ENCODE data around the gene NAA40. TPM values are rescaled to one million over a fixed set of nuclear protein-coding genes. Genes with fewer than 3 reads are reported as not detected.
A peak's percentile ranks its signal among the peaks of the same experiment; 100 is the strongest.

The NAA40 gene
- total RNA-seq = 10 to 100 TPM; 12.1 to 16.9 (median 14.1) TPM

DNA sequence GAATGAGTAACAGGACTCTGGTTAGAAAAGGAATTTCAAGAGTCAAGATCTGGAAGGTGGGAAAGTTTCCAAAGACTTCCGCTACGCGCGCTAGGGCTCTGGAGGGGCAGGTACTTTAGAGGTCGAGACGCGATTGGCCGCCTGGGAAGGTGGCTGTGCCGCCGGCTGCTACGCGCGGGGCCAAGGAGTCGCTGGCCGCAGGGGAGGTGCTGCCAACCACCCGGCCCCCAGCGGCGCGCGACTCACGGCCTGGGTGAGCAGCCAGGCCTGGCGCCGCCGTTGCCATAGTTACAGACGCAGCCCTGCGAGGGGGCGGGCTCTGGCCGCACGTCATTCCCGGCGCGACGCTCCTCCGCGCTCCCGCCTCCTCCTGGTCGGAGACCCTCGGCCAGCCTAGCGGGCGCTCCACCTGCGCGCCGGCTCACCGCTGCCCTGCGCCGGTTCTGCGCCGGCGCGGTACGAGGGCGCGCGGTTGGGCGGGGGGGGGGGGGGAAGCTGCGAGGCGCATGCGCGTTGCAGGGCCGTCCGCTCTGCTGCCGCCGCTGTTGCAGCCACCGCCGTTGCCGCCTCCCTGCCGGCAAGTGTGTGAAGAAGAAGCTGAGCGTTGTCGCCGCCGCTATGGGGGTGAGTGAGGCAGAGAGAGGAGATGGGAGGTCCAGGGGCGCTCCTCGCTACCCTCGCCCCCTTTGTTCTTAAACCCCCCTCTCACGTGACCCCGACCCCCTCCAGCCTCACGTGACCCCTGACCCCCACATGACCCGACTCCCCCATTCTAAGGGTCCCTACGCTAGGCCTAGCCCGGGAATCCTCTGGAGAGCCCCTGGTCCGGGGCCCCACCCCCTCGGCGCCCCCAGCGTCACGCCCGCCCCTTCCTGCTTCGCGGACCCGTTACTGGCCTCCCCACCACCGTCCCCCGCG lies at the start of gene NAA40:
NAA40 (plus strand) TSS at position 524 of the 918 bp plus-strand sequence; CDS start at position 619, 95 bp downstream.
- peaks cover 20% of the 10 kb centered on the region for H3K4me1 Mint-ChIP-seq (ENCODE audit: low read depth)
- H3K27me3 Mint-ChIP-seq (ENCODE audit: low read depth) = no peaks in the 10 kb centered on the region
- DNase-seq (peak; percentile 90), ATAC-seq (peak; percentile 94)
- no peaks in the 10 kb centered on the region for H3K9me3 Mint-ChIP-seq
- peak within 1 kb of the TSS; percentile 92 for H3K4me3 Mint-ChIP-seq
- peaks cover 3% of the 10 kb centered on the region for H3K36me3 Mint-ChIP-seq (ENCODE audit: insufficient read depth)

DNA sequence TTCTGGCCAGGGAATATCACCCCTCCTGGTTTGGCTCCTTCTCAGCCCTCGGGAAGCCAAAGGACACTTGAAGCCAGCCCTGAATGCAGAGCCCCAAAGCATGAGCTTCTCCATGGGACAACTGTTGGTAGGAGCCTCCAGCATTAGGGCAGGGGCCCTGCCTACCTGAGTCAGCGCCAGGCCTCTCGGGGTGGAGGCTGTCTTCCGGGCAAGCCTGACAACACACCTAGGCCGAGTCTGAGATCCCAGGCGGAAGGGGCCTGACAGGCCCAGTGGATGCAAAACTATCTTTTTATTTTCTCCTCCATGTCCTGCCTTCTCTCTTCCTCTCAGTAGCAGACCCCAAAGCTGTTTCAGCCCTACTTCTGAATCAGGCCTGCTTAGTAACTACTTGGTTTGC lies 49.5 kb upstream of the NAA40 start:
- peaks cover 76% of the 10 kb centered on the region for H3K4me1 Mint-ChIP-seq (ENCODE audit: low read depth)
- H3K4me3 Mint-ChIP-seq = peak overlapping the region; percentile 87
- H3K9me3 Mint-ChIP-seq = no peaks in the 10 kb centered on the region
- peaks cover 3% of the 10 kb centered on the region for H3K36me3 Mint-ChIP-seq (ENCODE audit: insufficient read depth)
- H3K27me3 Mint-ChIP-seq (ENCODE audit: low read depth) = no peaks in the 10 kb centered on the region
- ATAC-seq (no peak), DNase-seq (no peak)

DNA sequence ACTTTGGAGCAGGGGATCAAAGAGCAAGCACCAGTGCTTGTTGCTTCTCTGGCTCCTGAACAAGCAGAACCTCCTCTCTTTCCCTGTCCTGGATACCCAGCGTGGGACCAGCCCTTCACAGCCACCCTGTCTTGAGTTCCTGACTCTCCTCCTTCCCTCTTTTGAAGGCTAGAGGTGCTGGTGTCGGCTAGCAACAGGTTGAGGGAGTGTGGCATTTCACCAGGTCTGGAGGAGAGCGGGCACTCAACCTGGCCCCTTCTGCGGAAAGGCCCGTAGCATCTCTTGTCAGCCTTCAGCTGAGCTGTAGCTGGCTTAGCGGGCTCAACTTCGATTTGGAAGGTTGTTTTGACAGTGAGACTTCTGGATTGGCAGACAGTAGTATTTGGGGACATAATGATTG lies 48.4 kb upstream of the NAA40 start:
- Mint-ChIP-seq H3K27me3 (ENCODE audit: low read depth) (no peaks in the 10 kb centered on the region), H3K4me1 (ENCODE audit: low read depth) (peaks cover 74% of the 10 kb centered on the region), H3K9me3 (no peaks in the 10 kb centered on the region), H3K4me3 (no peak overlapping the region), H3K36me3 (ENCODE audit: insufficient read depth) (peaks cover 5% of the 10 kb centered on the region)
- ATAC-seq (no peak), DNase-seq (no peak)

DNA sequence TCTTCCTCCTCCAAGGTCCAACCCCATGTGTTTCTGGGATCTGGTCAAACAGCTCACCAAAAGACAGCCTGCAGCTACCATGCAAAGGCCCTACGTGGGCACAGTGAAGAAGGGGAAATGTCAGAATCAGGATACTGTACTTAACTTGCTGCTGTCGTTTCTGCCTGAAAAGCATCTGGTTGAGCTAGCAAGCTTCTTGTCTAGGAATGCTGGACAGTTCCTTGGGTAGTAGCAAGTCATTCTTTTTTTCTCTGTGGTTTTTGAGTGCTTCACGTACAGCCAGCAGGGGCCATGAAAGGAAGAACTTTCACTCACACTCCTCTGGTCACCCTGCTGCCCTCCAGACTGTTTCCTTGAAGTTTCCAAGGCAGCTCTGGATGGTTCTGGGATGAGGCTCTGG lies 46.6 kb upstream of the NAA40 start:
- no peaks in the 10 kb centered on the region for H3K9me3 Mint-ChIP-seq
- ATAC-seq (no peak), DNase-seq (no peak)
- no peak overlapping the region for H3K4me3 Mint-ChIP-seq
- H3K36me3 Mint-ChIP-seq (ENCODE audit: insufficient read depth) = peaks cover 17% of the 10 kb centered on the region
- peaks cover 77% of the 10 kb centered on the region for H3K4me1 Mint-ChIP-seq (ENCODE audit: low read depth)
- no peaks in the 10 kb centered on the region for H3K27me3 Mint-ChIP-seq (ENCODE audit: low read depth)

DNA sequence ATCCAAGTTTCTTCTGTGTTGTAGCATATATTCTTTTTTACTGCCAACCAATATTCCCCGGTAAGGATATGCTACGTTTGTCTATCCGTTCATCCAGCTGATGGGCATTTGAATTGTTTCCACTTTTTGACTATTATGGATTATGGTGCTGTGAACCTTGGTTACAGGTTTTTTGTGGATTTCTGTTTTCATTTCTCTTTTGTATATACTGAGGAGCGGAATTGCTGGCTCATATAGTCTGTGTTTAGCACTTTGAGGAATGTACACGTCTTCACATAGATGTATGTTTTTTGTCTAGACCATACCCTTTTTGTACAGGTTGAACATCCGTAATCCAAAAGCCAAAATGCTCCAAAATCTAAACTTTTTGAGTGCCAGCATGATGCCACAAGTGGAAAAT lies 45.4 kb upstream of the NAA40 start:
- peaks cover 67% of the 10 kb centered on the region for H3K4me1 Mint-ChIP-seq (ENCODE audit: low read depth)
- DNase-seq (no peak), ATAC-seq (no peak)
- H3K9me3 Mint-ChIP-seq = no peaks in the 10 kb centered on the region
- H3K27me3 Mint-ChIP-seq (ENCODE audit: low read depth) = no peaks in the 10 kb centered on the region
- peaks cover 23% of the 10 kb centered on the region for H3K36me3 Mint-ChIP-seq (ENCODE audit: insufficient read depth)
- H3K4me3 Mint-ChIP-seq = no peak overlapping the region

DNA sequence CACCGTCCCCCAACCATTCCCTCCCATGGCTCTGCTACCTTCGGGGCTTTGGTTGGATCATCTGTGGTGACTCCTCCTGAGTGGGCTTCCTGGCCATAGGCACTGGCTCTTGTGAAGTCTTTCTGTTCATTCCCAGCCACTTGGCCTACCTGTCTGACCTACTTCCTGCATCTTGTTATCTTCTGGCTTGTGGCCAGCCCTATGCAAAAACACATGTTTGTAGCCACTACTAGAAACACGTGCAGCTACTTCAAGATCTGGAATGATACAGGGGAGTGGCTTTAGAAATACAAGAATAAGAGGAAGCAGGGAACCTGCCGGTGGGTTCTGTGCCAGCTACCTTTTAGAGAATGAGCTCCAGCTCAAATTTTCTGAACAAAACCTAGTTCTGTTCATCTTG lies 42.7 kb upstream of the NAA40 start:
- Mint-ChIP-seq H3K36me3 (ENCODE audit: insufficient read depth) (peaks cover 41% of the 10 kb centered on the region), H3K4me1 (ENCODE audit: low read depth) (peaks cover 40% of the 10 kb centered on the region), H3K9me3 (no peaks in the 10 kb centered on the region), H3K27me3 (ENCODE audit: low read depth) (no peaks in the 10 kb centered on the region), H3K4me3 (no peak overlapping the region)
- DNase-seq (no peak), ATAC-seq (no peak)

DNA sequence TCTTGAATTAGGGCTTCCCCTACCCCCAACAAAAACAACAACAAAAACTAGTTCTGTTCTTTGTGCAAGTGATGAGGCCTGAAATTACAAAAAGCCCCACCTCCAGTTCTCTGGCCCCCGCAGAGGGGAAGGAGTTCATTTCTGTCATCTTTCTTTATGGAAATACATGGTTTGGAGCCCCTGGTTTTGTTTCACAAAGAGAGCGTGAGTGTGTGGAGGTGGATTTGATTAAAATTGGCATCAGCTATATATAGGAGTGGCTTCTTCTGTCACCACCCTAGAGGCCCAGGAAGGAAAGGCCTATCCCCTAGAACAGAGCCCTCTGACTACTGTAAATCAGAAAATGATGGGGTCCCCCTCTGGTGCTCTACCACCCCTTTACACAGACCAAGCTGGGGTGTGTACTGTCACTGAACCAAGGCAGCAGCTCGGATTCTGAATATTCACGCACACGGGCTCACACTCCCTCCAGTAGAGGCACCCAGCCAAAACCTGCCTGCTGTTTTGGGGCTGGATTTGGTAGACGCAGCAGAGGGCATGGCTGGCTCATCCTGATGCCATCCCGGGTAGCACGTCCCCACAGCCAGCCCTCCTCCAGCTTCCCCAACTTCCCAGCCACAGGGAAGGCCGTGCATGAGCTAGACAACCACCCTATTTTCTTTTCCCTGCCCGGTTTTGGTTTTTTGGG lies 41.2 kb upstream of the NAA40 start:
- peaks cover 50% of the 10 kb centered on the region for H3K36me3 Mint-ChIP-seq (ENCODE audit: insufficient read depth)
- no peak for ATAC-seq

DNA sequence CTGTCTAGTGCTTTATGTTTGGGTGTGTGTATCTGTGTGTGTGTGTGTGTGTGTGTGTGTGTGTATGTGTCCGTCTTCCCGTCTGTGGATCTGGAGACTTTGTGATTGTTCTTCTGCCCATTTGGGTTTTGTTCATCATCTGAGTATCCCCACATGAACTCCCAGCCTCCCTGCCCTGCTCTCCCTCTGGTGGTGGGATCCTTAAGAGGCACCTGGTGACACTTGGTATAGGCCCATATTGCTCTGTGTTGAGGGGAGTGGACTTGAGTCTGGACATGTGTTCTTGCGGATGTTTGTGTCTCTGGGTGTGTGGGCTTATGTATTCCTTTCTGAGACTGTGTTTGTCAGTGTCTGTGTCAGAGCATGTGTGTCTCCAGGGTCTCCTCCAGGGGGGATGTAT lies 37.1 kb upstream of the NAA40 start:
- peaks cover 7% of the 10 kb centered on the region for H3K4me1 Mint-ChIP-seq (ENCODE audit: low read depth)
- H3K9me3 Mint-ChIP-seq = no peaks in the 10 kb centered on the region
- peaks cover 61% of the 10 kb centered on the region for H3K36me3 Mint-ChIP-seq (ENCODE audit: insufficient read depth)
- no peaks in the 10 kb centered on the region for H3K27me3 Mint-ChIP-seq (ENCODE audit: low read depth)
- no peak for DNase-seq
- no peak for ATAC-seq
- H3K4me3 Mint-ChIP-seq = no peak overlapping the region

More for the DNA sequence above, 41.2 kb upstream of the NAA40 start:
- Mint-ChIP-seq H3K4me1 (ENCODE audit: low read depth) (peaks cover 26% of the 10 kb centered on the region), H3K4me3 (no peak overlapping the region), H3K9me3 (no peaks in the 10 kb centered on the region), H3K27me3 (ENCODE audit: low read depth) (no peaks in the 10 kb centered on the region)
- DNase-seq = no peak

DNA sequence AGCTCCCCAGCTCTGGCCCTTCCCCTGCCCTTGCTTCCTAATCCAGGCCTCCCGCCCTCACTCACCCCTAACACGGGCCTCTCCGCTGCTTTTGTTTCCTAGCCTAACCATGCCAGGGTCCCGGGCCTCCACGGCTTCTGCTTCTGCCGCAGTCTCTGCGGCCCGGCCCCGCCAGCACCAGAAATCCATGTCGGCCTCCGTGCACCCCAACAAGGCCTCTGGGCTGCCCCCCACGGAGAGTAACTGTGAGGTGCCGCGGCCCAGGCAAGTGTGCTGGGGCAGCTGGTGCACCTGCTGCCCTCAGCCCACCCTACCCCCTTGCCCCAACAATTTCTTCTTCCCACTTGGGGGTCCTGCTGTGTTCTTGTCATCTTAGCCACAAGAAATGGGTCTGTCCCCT lies 34.9 kb upstream of the NAA40 start:
- DNase-seq = no peak
- no peaks in the 10 kb centered on the region for H3K27me3 Mint-ChIP-seq (ENCODE audit: low read depth)
- H3K9me3 Mint-ChIP-seq = no peaks in the 10 kb centered on the region
- peaks cover 52% of the 10 kb centered on the region for H3K36me3 Mint-ChIP-seq (ENCODE audit: insufficient read depth)
- peaks cover 4% of the 10 kb centered on the region for H3K4me1 Mint-ChIP-seq (ENCODE audit: low read depth)
- H3K4me3 Mint-ChIP-seq = no peak overlapping the region
- ATAC-seq = no peak

DNA sequence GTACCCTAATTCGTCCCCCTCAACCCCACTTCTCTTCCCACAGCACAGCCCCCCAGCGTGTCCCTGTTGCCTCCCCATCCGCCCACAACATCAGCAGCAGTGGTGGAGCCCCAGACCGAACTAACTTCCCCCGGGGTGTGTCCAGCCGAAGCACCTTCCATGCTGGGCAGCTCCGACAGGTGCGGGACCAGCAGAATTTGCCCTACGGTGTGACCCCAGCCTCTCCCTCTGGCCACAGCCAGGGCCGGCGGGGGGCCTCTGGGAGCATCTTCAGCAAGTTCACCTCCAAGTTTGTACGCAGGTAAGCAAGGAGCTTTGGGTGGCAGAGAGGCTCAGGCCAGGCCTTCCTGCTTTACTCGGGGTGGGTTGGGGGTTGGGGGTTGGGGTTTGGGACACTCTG lies 34.1 kb upstream of the NAA40 start:
- H3K9me3 Mint-ChIP-seq = no peaks in the 10 kb centered on the region
- DNase-seq (no peak), ATAC-seq (no peak)
- no peak overlapping the region for H3K4me3 Mint-ChIP-seq
- peaks cover 46% of the 10 kb centered on the region for H3K36me3 Mint-ChIP-seq (ENCODE audit: insufficient read depth)
- peaks cover 4% of the 10 kb centered on the region for H3K4me1 Mint-ChIP-seq (ENCODE audit: low read depth)
- H3K27me3 Mint-ChIP-seq (ENCODE audit: low read depth) = no peaks in the 10 kb centered on the region

DNA sequence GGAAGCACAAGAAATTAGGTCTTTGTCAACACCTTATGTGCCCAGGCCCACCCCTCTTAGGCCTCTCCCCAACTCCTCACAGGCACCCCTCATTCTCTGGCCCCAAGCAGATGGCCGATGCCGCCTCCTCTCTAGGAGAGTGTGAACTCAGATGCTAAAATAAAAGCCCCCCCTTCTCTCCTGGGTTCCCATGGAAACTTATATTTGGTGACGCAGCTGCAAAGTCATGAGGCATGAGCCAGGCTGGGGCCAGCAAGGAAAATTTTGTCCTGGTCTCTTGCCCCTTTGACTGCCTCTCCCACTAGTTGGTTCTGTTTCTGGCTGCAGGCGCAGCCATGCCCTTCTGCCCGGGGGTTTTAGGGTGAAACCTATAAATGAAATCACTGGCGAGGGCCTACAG lies 33.6 kb upstream of the NAA40 start:
- Mint-ChIP-seq H3K4me1 (ENCODE audit: low read depth) (peaks cover 4% of the 10 kb centered on the region), H3K27me3 (ENCODE audit: low read depth) (no peaks in the 10 kb centered on the region), H3K4me3 (no peak overlapping the region), H3K9me3 (no peaks in the 10 kb centered on the region), H3K36me3 (ENCODE audit: insufficient read depth) (peaks cover 42% of the 10 kb centered on the region)
- ATAC-seq (no peak), DNase-seq (no peak)

DNA sequence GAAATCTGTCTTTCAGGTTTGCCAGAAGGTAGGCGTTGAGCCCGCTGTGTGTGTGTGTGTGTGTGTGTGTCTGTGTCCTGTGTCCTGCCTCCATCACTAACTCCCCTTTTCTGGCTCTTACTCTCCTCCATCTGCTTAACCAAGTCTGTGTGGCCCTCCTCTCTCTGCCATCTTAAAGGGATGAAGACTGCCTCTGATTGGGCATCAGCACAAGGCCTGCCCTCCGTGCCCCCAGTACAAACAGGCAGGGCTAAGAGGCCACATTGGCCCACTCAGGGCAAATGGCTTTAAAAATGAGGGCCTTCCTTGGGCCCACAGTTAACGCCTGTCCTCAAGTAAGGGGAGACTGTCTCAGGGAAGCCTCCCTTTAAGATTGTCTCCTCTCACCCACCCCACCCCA lies 32.7 kb upstream of the NAA40 start:
- no peak overlapping the region for H3K4me3 Mint-ChIP-seq
- DNase-seq (no peak), ATAC-seq (no peak)
- no peaks in the 10 kb centered on the region for H3K27me3 Mint-ChIP-seq (ENCODE audit: low read depth)
- no peaks in the 10 kb centered on the region for H3K9me3 Mint-ChIP-seq
- peaks cover 5% of the 10 kb centered on the region for H3K4me1 Mint-ChIP-seq (ENCODE audit: low read depth)
- peaks cover 35% of the 10 kb centered on the region for H3K36me3 Mint-ChIP-seq (ENCODE audit: insufficient read depth)

DNA sequence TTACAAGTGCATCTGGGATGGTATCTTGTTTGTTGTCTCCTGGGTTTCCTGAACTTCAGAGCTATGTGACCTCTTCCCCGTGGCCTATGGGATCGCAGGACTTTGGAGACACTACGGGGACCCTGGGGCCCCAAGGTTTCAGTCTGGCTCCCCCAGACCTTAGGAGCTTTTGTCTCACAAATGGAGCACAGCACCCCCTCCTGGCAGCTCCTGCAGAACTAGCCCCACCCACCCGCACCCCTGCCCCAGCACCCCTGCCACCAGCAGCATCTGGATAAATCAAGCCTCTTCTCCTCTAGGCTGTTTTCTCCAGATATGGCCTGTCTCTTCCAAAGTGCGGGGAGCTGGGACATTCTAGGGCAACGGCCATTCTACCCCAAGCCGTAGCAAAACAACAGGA lies 32.2 kb upstream of the NAA40 start:
- ATAC-seq (peak in 1 of 2 donors; percentile 52), DNase-seq (peak; percentile 51)
- Mint-ChIP-seq H3K27me3 (ENCODE audit: low read depth) (no peaks in the 10 kb centered on the region), H3K4me1 (ENCODE audit: low read depth) (peaks cover 3% of the 10 kb centered on the region), H3K36me3 (ENCODE audit: insufficient read depth) (peaks cover 30% of the 10 kb centered on the region), H3K9me3 (no peaks in the 10 kb centered on the region), H3K4me3 (no peak overlapping the region)

DNA sequence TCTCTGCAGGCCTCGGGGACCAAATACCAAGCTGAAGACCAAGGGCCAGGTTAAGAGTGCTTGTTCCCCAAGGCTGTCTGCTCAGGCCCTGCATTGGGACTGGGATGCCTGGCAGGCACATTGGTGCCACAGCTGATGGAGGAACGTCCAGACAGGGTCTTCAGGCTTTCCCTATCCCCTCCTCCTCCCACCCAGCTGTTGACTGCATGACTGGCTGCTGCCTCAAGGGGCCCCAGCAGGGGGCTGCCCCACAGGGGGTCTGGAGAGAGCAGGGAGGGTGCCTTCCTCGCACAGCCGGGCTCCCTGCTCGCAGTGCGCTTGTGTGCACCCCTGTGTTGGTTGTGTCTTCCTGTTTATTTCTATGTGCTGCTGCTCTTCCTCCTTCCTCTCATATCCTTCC lies 31.7 kb upstream of the NAA40 start:
- no peak for ATAC-seq

More for the DNA sequence above, 31.7 kb upstream of the NAA40 start:
- Mint-ChIP-seq H3K4me3 (no peak overlapping the region), H3K9me3 (no peaks in the 10 kb centered on the region), H3K36me3 (ENCODE audit: insufficient read depth) (peaks cover 26% of the 10 kb centered on the region), H3K4me1 (ENCODE audit: low read depth) (peaks cover 3% of the 10 kb centered on the region), H3K27me3 (ENCODE audit: low read depth) (no peaks in the 10 kb centered on the region)
- DNase-seq = no peak

All from activated T-cell treated with anti-CD3 and anti-CD28 coated beads, Interleukin-2, amount 50 U/mL, for 4 hours (primary cell).